GM18870 (cell line): ENCODE data around the gene UGT1A9.
"Not testable (repeated sequence)": the region's sequence is repeated elsewhere in the genome, so short reads cannot be mapped to it uniquely, and the experiment has no call there.

Source experiments
- ATAC-seq: cut with Tn5 transposase; IDR thresholded peaks from one replicate; pipeline ENCODE4 v1.9.1; 2021; ENCODE audit warnings: moderate library complexity; ENCODE audit not compliant: unreplicated experiment

UGT1A9 gene

GRCh38 chr2:233680361-233681045, 8.8 kb downstream of the UGT1A9 start:
- ATAC-seq = no peak

GRCh38 chr2:233681521-233682099, 9.9 kb downstream of the UGT1A9 start, which contains the start of gene UGT1A7:
Gene UGT1A7, plus strand, starts transcription at chr2:233681901. Its CDS starts 37 bp downstream, at chr2:233681938.
- ATAC-seq = no peak

DNA sequence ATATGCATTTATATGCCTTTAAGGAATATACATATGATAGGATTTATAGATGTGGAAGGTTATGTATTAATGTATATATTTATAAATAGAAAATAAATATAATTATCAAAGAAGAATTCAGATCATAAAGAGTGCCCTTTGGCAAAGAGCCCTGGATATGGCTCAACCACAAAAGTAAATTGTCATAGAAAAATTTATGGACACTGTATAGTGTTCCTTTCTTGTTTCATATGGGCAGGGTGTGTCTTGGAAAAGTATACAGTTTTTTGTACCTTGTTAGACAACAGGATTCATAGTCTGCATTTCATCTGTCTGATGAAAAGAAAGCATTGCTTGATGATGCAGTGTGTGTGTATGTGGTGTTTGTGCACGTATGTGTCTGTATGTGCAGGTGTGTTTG, 12.9 kb downstream of the UGT1A9 start:
- ATAC-seq = no peak

DNA sequence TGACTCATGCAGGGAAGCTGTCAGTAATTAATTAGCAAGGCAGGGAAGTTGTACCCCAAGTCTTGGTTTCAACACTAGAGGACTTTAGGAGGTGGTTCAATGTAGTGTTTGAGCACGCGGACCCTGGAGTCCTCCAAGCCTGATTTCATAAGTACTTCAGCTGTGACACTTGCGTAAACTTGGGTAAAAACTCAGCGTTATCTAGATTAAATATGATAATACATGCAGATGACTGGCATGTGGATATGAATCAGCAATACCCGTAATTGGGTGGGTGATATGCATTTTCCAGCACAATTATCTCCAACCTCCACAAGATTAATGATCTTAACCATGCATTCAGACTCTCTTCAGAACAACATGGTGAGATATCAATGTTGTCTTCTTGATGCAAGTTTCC, 15.2 kb downstream of the UGT1A9 start:
- ATAC-seq = no peak

GRCh38 chr2:233688341-233688740, 16.6 kb downstream of the UGT1A9 start:
- no peak for ATAC-seq

- no peak for ATAC-seq
Observed at GRCh38 chr2:233689031-233689430, 17.3 kb downstream of the UGT1A9 start.

DNA sequence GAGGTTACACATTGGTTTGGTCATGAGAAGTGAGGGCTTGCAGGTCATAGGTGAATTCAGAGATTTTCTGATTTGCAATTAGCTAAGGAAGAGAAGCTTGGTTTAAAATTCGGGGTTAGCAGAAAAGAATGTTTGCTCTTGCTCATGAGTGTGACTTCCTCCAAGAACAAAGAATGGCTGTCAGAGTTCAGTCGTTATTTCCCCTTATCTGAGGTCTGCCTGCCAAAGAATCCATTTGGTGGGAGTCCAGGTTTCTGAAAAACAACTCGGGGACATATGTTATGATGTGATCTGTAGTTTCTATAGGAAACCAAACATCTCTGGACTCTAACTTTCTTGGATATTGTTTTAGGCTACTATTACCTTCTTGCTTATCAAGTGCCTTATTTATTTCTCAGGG, 17.8 kb downstream of the UGT1A9 start:
- ATAC-seq = no peak

- no peak for ATAC-seq
Observed at GRCh38 chr2:233690444-233690843, 18.7 kb downstream of the UGT1A9 start.

- no peak for ATAC-seq
Observed at GRCh38 chr2:233691443-233692433, 20.0 kb downstream of the UGT1A9 start.

- no peak for ATAC-seq
Observed at GRCh38 chr2:233692648-233693047, 20.9 kb downstream of the UGT1A9 start, which contains the start of gene UGT1A6. Gene UGT1A6, plus strand, starts transcription at chr2:233692890. Its CDS starts 115 bp downstream, at chr2:233693005.

- ATAC-seq = no peak
Observed at GRCh38 chr2:233693963-233694362, 22.3 kb downstream of the UGT1A9 start.

- no peak for ATAC-seq
Observed at GRCh38 chr2:233698740-233699139, 27.0 kb downstream of the UGT1A9 start.

GRCh38 chr2:233699424-233700027, 27.8 kb downstream of the UGT1A9 start:
- ATAC-seq = no peak

DNA sequence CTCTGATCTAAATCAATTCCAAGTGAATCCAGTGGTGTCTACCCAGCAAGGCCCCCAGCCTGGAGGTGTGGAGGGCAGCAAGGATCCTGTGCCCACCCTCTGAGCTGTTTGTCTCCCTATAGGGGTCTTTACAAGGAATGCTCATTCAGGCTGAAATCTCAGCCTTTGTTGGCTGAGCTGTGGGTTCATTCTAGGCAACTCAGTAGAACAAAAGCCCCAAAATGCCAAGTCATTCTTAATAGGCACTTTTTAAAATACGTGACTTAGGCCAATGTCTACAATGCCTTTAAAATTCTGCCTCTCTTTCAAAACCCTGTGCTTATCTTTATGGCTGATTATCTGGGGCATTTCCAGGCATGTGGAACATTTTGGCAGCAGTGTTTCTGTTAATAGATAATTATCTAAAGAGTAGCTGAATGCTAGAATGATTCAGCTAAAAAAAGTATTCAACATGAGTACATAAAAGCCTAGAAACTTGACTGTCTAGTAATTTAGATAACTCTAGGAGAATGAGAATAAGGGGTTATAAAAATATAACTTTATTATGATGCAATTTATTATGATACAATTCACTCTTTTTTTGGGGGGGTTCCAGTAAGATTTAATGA, 28.4 kb downstream of the UGT1A9 start:
- ATAC-seq = no peak

DNA sequence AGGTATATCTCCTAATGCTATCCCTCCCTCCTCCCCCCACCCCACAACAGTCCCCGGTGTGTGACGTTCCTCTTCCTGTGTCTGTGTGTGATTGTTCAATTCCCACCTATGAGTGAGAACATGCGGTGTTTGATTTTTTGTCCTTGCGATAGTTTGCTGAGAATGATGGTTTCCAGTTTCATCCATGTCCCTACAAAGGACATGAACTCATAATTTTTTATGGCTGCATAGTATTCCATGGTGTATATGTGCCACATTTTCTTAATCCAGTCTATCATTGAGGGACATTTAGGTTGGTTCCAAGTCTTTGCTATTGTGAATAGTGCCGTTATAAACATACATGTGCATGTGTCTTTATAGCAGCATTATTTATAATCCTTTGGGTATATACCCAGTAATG, 29.1 kb downstream of the UGT1A9 start:
- not testable (repeated sequence) for ATAC-seq

DNA sequence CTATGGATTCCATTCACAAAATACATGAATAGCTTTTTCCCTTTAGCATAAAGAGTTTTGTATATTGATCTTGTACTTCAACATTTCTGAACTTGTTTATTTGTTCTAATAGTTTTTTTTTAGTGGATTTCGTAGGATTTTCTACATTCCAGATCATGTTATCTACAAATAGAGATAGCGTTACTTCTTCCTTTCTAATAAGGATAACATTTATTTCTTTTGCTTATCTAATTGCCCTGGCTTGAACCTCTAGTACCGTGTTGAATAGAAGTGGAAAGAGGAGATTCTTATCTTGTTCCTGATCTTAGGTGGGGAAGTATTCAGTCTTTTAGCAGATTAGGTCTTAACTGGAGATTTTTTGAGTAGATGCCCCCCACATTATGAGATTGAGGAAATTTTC, 30.5 kb downstream of the UGT1A9 start:
- ATAC-seq = no peak

- ATAC-seq = no peak
Observed at GRCh38 chr2:233705911-233706506, 34.3 kb downstream of the UGT1A9 start.

GRCh38 chr2:233706720-233707119, 35.0 kb downstream of the UGT1A9 start:
- no peak for ATAC-seq

DNA sequence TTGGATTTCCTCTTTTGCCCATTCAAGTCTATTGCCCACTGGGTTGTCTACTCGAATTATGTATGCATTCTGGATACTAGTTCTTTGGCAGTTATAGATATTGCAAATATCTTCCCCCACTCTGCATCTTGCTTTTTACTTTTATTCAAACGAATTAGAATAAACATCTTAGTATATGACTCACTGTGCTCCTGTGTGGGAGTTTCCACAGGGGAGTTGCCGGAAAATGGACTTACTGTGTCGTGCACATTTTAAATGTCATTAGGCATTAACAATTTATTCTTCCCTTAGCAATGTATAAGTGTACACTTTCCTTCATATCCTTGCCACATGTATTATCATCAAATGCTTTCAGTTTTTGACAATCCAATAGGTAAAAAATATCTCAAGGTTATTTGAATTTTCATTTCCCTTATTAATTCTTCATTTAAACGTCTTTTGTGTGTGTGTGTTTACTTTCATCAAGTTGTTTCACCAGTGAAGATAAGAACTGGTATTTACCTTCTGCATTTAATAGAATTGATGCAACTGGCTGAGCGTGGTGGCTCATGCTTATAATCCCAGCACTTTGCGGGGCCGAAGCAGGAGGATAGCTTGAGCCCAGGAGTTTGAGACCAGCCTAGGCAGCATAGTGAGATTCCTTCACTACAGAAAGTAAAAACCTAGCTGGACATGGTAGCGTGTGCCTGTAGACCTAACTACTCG, 36.4 kb downstream of the UGT1A9 start:
- no peak for ATAC-seq

- no peak for ATAC-seq
Observed at GRCh38 chr2:233708942-233709341, 37.2 kb downstream of the UGT1A9 start.
